Astrocyte (in vitro differentiated cells and primary cell): ENCODE data around the gene CD70. TPM values are rescaled to one million over a fixed set of nuclear protein-coding genes. Genes with fewer than 3 reads are reported as not detected.

ENCODE experiments used
- DNase-seq: peaks from one replicate; pipeline ENCODE4 v3.0.0-alpha.2; 2010; ENCODE audit warnings: low read depth
- FAIRE-seq: peaks from 2 replicates; lab custom pipeline; 2011; peaks lifted over from hg19 to GRCh38; lab: Jason Lieb, UNC
- H2AFZ ChIP-seq: 2 replicates; pipeline ENCODE4 v1.6.0; 2012; ENCODE audit warnings: low read depth, low read length, inconsistent platforms
- H3K27ac ChIP-seq: 2 replicates; pipeline ENCODE4 v1.5.1; 2011; ENCODE audit warnings: low read depth, low read length, inconsistent platforms
- H3K27me3 ChIP-seq: 2 replicates; pipeline ENCODE4 v1.6.0; 2011; ENCODE audit warnings: low read length, inconsistent platforms; ENCODE audit not compliant: insufficient read depth
- H3K36me3 ChIP-seq: 2 replicates; pipeline ENCODE4 v1.5.1; 2011; ENCODE audit warnings: low read length, inconsistent platforms; ENCODE audit not compliant: insufficient read depth
- H3K4me1 ChIP-seq: 2 replicates; pipeline ENCODE4 v1.5.1; 2011; ENCODE audit warnings: low read length, inconsistent platforms; ENCODE audit not compliant: insufficient read depth
- H3K4me2 ChIP-seq: 2 replicates; pipeline ENCODE4 v1.6.0; 2012; ENCODE audit warnings: low read length, inconsistent platforms
- H3K4me3 ChIP-seq: 2 replicates; pipeline ENCODE4 v1.5.1; 2011; ENCODE audit warnings: low read depth, mild to moderate bottlenecking, low read length, inconsistent platforms; ENCODE audit not compliant: insufficient read depth
- H3K79me2 ChIP-seq: 2 replicates; pipeline ENCODE4 v1.6.0; 2012; ENCODE audit warnings: mild to moderate bottlenecking, low read length, inconsistent platforms; ENCODE audit not compliant: insufficient read depth
- H3K9ac ChIP-seq: 2 replicates; pipeline ENCODE4 v1.6.0; 2012; ENCODE audit warnings: mild to moderate bottlenecking, low read length, inconsistent platforms
- H3K9me3 ChIP-seq: 2 replicates; pipeline ENCODE4 v1.5.1; 2012; ENCODE audit warnings: low read depth, mild to moderate bottlenecking, low read length, inconsistent platforms; ENCODE audit not compliant: insufficient read depth
- H4K20me1 ChIP-seq: 2 replicates; pipeline ENCODE4 v1.6.0; 2012; ENCODE audit warnings: low read length, inconsistent platforms; ENCODE audit not compliant: insufficient read depth
- H3K27ac Mint-ChIP-seq: one replicate; pipeline ENCODE4 v1.8.0; 2021; ENCODE audit warnings: mild to moderate bottlenecking, mixed read lengths; ENCODE audit not compliant: unreplicated experiment
- H3K27me3 Mint-ChIP-seq: one replicate; pipeline ENCODE4 v1.8.0; 2021; ENCODE audit warnings: low read depth, mixed read lengths; ENCODE audit not compliant: unreplicated experiment
- H3K36me3 Mint-ChIP-seq: one replicate; pipeline ENCODE4 v1.8.0; 2021; ENCODE audit warnings: low read depth, mixed read lengths; ENCODE audit not compliant: unreplicated experiment
- H3K4me1 Mint-ChIP-seq: one replicate; pipeline ENCODE4 v1.8.0; 2021; ENCODE audit warnings: low read depth, mixed read lengths; ENCODE audit not compliant: unreplicated experiment
- H3K4me3 Mint-ChIP-seq: one replicate; pipeline ENCODE4 v1.8.0; 2021; ENCODE audit warnings: mild to moderate bottlenecking, moderate library complexity, mixed read lengths; ENCODE audit not compliant: unreplicated experiment
- H3K9me3 Mint-ChIP-seq: one replicate; pipeline ENCODE4 v1.8.0; 2021; ENCODE audit warnings: mild to moderate bottlenecking, mixed read lengths; ENCODE audit not compliant: unreplicated experiment
- CTCF ChIP-seq: IDR thresholded peaks from 2 replicates; pipeline ENCODE4 v1.5.1; 2011; ENCODE audit warnings: low read depth, mild to moderate bottlenecking, inconsistent platforms, low read length, moderate library complexity; ENCODE audit not compliant: insufficient read depth
- EZH2 ChIP-seq: IDR thresholded peaks from 2 replicates; pipeline ENCODE4 v1.6.1; 2012; ENCODE audit warnings: mild to moderate bottlenecking, low read length, inconsistent platforms; ENCODE audit not compliant: insufficient read depth
- total RNA-seq: library from RNA; stranded (reverse); gene quantifications from 2 replicates; pipeline ENCODE4 v1.2.1, GENCODE V29; 2021

Gene CD70
- total RNA-seq, 1 donor from 2014 or later: 0.48 TPM

GRCh38 chr19:6571167-6571566, 19.8 kb downstream of the CD70 start:
- Histone ChIP-seq H3K27ac (no peak overlapping the region), H3K36me3 (no peaks in the 10 kb centered on the region), H3K79me2 (no peaks in the 10 kb centered on the region), H3K9me3 (no peaks in the 10 kb centered on the region), H3K4me3 (no peak overlapping the region), H3K27me3 (no peaks in the 10 kb centered on the region), H2AFZ (no peak overlapping the region), H4K20me1 (no peaks in the 10 kb centered on the region), H3K4me1 (no peaks in the 10 kb centered on the region), H3K9ac (no peak overlapping the region), H3K4me2 (no peak overlapping the region)
- no peaks in the 10 kb centered on the region for H3K36me3 Mint-ChIP-seq
- no peaks in the 10 kb centered on the region for H3K27me3 Mint-ChIP-seq
- H3K9me3 Mint-ChIP-seq: peaks cover 2% of the 10 kb centered on the region
- DNase-seq (no peak), FAIRE-seq (no peak)
- TF ChIP-seq EZH2 (no peak), CTCF (no peak)
- H3K4me1 Mint-ChIP-seq: no peaks in the 10 kb centered on the region
- no peak overlapping the region for H3K4me3 Mint-ChIP-seq
- no peak overlapping the region for H3K27ac Mint-ChIP-seq

GRCh38 chr19:6570764-6571163, 20.2 kb downstream of the CD70 start:
- no peaks in the 10 kb centered on the region for H3K4me1 ChIP-seq
- no peaks in the 10 kb centered on the region for H3K4me1 Mint-ChIP-seq
- no peak overlapping the region for H3K27ac ChIP-seq
- no peaks in the 10 kb centered on the region for H3K79me2 ChIP-seq
- H3K4me3 Mint-ChIP-seq: no peak overlapping the region
- no peaks in the 10 kb centered on the region for H3K27me3 Mint-ChIP-seq
- H3K4me2 ChIP-seq: no peak overlapping the region
- no peak for DNase-seq
- no peak overlapping the region for H2AFZ ChIP-seq
- no peak for FAIRE-seq
- H3K27me3 ChIP-seq: no peaks in the 10 kb centered on the region
- no peaks in the 10 kb centered on the region for H3K36me3 Mint-ChIP-seq
- no peak overlapping the region for H3K27ac Mint-ChIP-seq
- TF ChIP-seq CTCF: no peak
- TF ChIP-seq EZH2: no peak
- no peak overlapping the region for H3K9ac ChIP-seq
- H3K4me3 ChIP-seq: no peak overlapping the region
- H4K20me1 ChIP-seq: no peaks in the 10 kb centered on the region
- no peaks in the 10 kb centered on the region for H3K9me3 ChIP-seq
- no peaks in the 10 kb centered on the region for H3K36me3 ChIP-seq
- H3K9me3 Mint-ChIP-seq: peaks cover 2% of the 10 kb centered on the region

- Mint-ChIP-seq H3K27me3 (no peaks in the 10 kb centered on the region), H3K9me3 (peaks cover 4% of the 10 kb centered on the region), H3K4me1 (no peaks in the 10 kb centered on the region), H3K36me3 (no peaks in the 10 kb centered on the region), H3K4me3 (no peak overlapping the region), H3K27ac (no peak overlapping the region)
- Histone ChIP-seq H3K36me3 (no peaks in the 10 kb centered on the region), H3K79me2 (no peaks in the 10 kb centered on the region), H3K27ac (no peak overlapping the region), H3K9ac (no peak overlapping the region), H3K4me3 (no peak overlapping the region), H3K4me1 (no peaks in the 10 kb centered on the region), H3K4me2 (no peak overlapping the region), H3K27me3 (no peaks in the 10 kb centered on the region), H4K20me1 (no peaks in the 10 kb centered on the region), H2AFZ (no peak overlapping the region), H3K9me3 (peaks cover 7% of the 10 kb centered on the region)
- DNase-seq (no peak), FAIRE-seq (no peak)
- TF ChIP-seq CTCF: no peak
- TF ChIP-seq EZH2: no peak
These were observed 22.1 kb downstream of the CD70 start for GRCh38 chr19:6568816-6569215.
